Neuronal stem cell (in vitro differentiated cells): Measurements from ENCODE around the gene ZNF732. TPM values are rescaled to one million over a fixed set of nuclear protein-coding genes. Genes with fewer than 3 reads are reported as not detected.

Experiments used
- DNase-seq: peaks from one replicate; pipeline ENCODE4 v3.0.0-alpha.2; 2013; ENCODE audit warnings: low spot score
- H2AFZ ChIP-seq: one replicate; pipeline ENCODE4 v1.6.1; 2013; ENCODE audit warnings: mild to moderate bottlenecking, low read length, inconsistent platforms
- H2AK5ac ChIP-seq: 2 replicates; pipeline ENCODE4 v1.6.1; 2013; ENCODE audit warnings: low read depth, mild to moderate bottlenecking, inconsistent platforms, low read length, moderate library complexity, mixed read lengths
- H2BK120ac ChIP-seq: 2 replicates; pipeline ENCODE4 v1.6.1; 2013; ENCODE audit warnings: low read depth, mild to moderate bottlenecking, inconsistent platforms, low read length, moderate library complexity, mixed read lengths
- H2BK12ac ChIP-seq: one replicate; pipeline ENCODE4 v1.6.1; 2013; ENCODE audit warnings: low read length, inconsistent platforms
- H2BK15ac ChIP-seq: 2 replicates; pipeline ENCODE4 v1.6.1; 2013; ENCODE audit warnings: mild to moderate bottlenecking, low read length, inconsistent platforms, mixed read lengths
- H2BK5ac ChIP-seq: one replicate; pipeline ENCODE4 v1.6.1; 2013; ENCODE audit warnings: inconsistent platforms, mild to moderate bottlenecking, low read length, moderate library complexity
- H3K14ac ChIP-seq: one replicate; pipeline ENCODE4 v1.6.1; 2013; ENCODE audit warnings: low read length, inconsistent platforms
- H3K18ac ChIP-seq: 2 replicates; pipeline ENCODE4 v1.6.1; 2013; ENCODE audit warnings: low read length, inconsistent platforms
- H3K23ac ChIP-seq: 2 replicates; pipeline ENCODE4 v1.6.1; 2013; ENCODE audit warnings: low read depth, mild to moderate bottlenecking, mixed read lengths, low read length, inconsistent platforms; ENCODE audit not compliant: poor library complexity
- H3K27ac ChIP-seq: replicated peaks from 3 replicates; pipeline ENCODE4 v1.5.1; 2013; ENCODE audit warnings: low read length, inconsistent platforms
- H3K27me3 ChIP-seq, 3 experiments: 2 replicates each; pipeline ENCODE4 v1.6.1; 2013; ENCODE audit warnings: low read length in 3 of 3, mild to moderate bottlenecking in 2 of 3, inconsistent platforms in 1 of 3, low read depth in 1 of 3, mixed read lengths in 1 of 3, moderate library complexity in 1 of 3; ENCODE audit not compliant: control insufficient read depth in 3 of 3, insufficient read depth in 3 of 3
- H3K36me3 ChIP-seq, 2 donors: replicated peaks in 1 of 2; 2 replicates each; pipeline ENCODE4 v1.6.1; 2013; ENCODE audit warnings: low read length in 2 of 2; ENCODE audit not compliant: control insufficient read depth in 2 of 2, insufficient read depth in 2 of 2
- H3K4ac ChIP-seq: 2 replicates; pipeline ENCODE4 v1.6.1; 2013; ENCODE audit warnings: inconsistent platforms, mild to moderate bottlenecking, low read length, moderate library complexity
- H3K4me1 ChIP-seq, 2 donors: 1 replicate in 1 of 2; 2 replicates in 1 of 2; pipeline ENCODE4 v1.6.1; 2013; ENCODE audit warnings: low read length in 2 of 2, low read depth in 1 of 2; ENCODE audit not compliant: control insufficient read depth in 2 of 2, insufficient read depth in 1 of 2
- H3K4me2 ChIP-seq: one replicate; pipeline ENCODE4 v1.6.1; 2013; ENCODE audit warnings: mild to moderate bottlenecking, low read length, inconsistent platforms; ENCODE audit not compliant: insufficient read depth, poor library complexity, severe bottlenecking
- H3K4me3 ChIP-seq, 2 donors: 2 replicates each; pipeline ENCODE4 v1.5.1; 2013; ENCODE audit warnings: low read length in 2 of 2, mild to moderate bottlenecking in 2 of 2, inconsistent platforms in 1 of 2, moderate library complexity in 1 of 2
- H3K79me1 ChIP-seq: one replicate; pipeline ENCODE4 v1.6.1; 2013; ENCODE audit warnings: low read depth, mild to moderate bottlenecking, inconsistent platforms, low read length, moderate library complexity
- H3K9ac ChIP-seq: one replicate; pipeline ENCODE4 v1.6.1; 2013; ENCODE audit warnings: mild to moderate bottlenecking, low read depth, low read length, inconsistent platforms; ENCODE audit not compliant: poor library complexity
- H3K9me3 ChIP-seq, 2 donors: replicated peaks in 1 of 2; 2 replicates each; pipeline versions ENCODE3 to v1.6.1; 2013; ENCODE audit warnings: low read length in 2 of 2, mild to moderate bottlenecking in 2 of 2, inconsistent platforms in 1 of 2, low read depth in 1 of 2, mixed read lengths in 1 of 2, moderate library complexity in 1 of 2; ENCODE audit not compliant: control insufficient read depth in 2 of 2, insufficient read depth in 1 of 2
- H4K8ac ChIP-seq: one replicate; pipeline ENCODE4 v1.6.1; 2013; ENCODE audit warnings: low read depth, mild to moderate bottlenecking, inconsistent platforms, low read length, moderate library complexity
- H4K91ac ChIP-seq: one replicate; pipeline ENCODE4 v1.6.1; 2013; ENCODE audit warnings: low read length, low read depth, mild to moderate bottlenecking, inconsistent platforms; ENCODE audit not compliant: poor library complexity
- WGBS, 2 donors: extraction: QIAGEN DNeasy Blood & Tissue Kit; methylation state at CpG; one replicate each; pipeline ENCODE4 v1.1.7; 2013; ENCODE audit warnings: missing lambda C conversion rate in 2 of 2, mixed read lengths in 1 of 2; ENCODE audit not compliant: insufficient read length in 2 of 2, insufficient replicate concordance in 1 of 2; ENCODE audit errors: extremely low coverage in 2 of 2; 5-methylcytosine and 5-hydroxymethylcytosine counted together
- small RNA-seq: library from polyadenylated mRNA; stranded (forward); fragments of <200 nt; extraction: miRNeasy Mini kit (QIAGEN cat#:217004); gene quantifications from one replicate; pipeline ENCODE3, GENCODE V24; 2013; ENCODE audit not compliant: insufficient read depth

ZNF732 gene

GRCh38 chr4:236028-236427, 69.2 kb downstream of the ZNF732 start:
- Histone ChIP-seq H4K8ac (no peak overlapping the region), H3K4me1 (no peaks in the 10 kb centered on the region), H2AK5ac (no peak overlapping the region), H3K9ac (no peak overlapping the region), H3K4me2 (no peak overlapping the region), H3K79me1 (no peaks in the 10 kb centered on the region), H2BK5ac (no peak overlapping the region), H3K4ac (no peak overlapping the region), H3K23ac (no peak overlapping the region), H2BK120ac (no peak overlapping the region), H3K27ac (no peak overlapping the region), H3K36me3 (peaks cover 5 to 9% of the 10 kb centered on the region in 2 donors), H2BK15ac (no peak overlapping the region), H4K91ac (no peak overlapping the region), H2AFZ (no peak overlapping the region), H3K9me3 (peaks cover 9 to 59% of the 10 kb centered on the region in 2 donors), H3K27me3 (no peaks in the 10 kb centered on the region), H3K4me3 (no peak overlapping the region), H2BK12ac (no peak overlapping the region), H3K18ac (no peak overlapping the region), H3K14ac (no peak overlapping the region)
- DNase-seq, result no peak
- no CpG with 5 or more reads among the region's 2 CpGs for WGBS, 2 donors

GRCh38 chr4:234178-234577, 71.1 kb downstream of the ZNF732 start:
- no peak overlapping the region for H4K8ac ChIP-seq
- no peak overlapping the region for H4K91ac ChIP-seq
- no CpG with 5 or more reads among the region's 1 CpG for WGBS, 2 donors
- H2BK5ac ChIP-seq, result no peak overlapping the region
- no peak overlapping the region for H3K23ac ChIP-seq
- no peaks in the 10 kb centered on the region for H3K27me3 ChIP-seq
- no peak overlapping the region for H3K14ac ChIP-seq
- no peak for DNase-seq
- H3K79me1 ChIP-seq, result no peaks in the 10 kb centered on the region
- H3K36me3 ChIP-seq, result peaks cover 5 to 7% of the 10 kb centered on the region in 2 donors
- H3K4me3 ChIP-seq, result no peak overlapping the region
- peaks cover 8 to 64% of the 10 kb centered on the region in 2 donors for H3K9me3 ChIP-seq
- H2BK12ac ChIP-seq, result no peak overlapping the region
- H3K18ac ChIP-seq, result no peak overlapping the region
- no peak overlapping the region for H2AK5ac ChIP-seq
- no peaks in the 10 kb centered on the region for H3K4me1 ChIP-seq
- H3K4me2 ChIP-seq, result no peak overlapping the region
- H2BK120ac ChIP-seq, result no peak overlapping the region
- H2BK15ac ChIP-seq, result no peak overlapping the region
- no peak overlapping the region for H3K9ac ChIP-seq
- H3K27ac ChIP-seq, result no peak overlapping the region
- no peak overlapping the region for H2AFZ ChIP-seq
- H3K4ac ChIP-seq, result no peak overlapping the region

- H3K4me3 ChIP-seq, result no peak overlapping the region
- H3K9ac ChIP-seq, result no peak overlapping the region
- peaks cover 3 to 11% of the 10 kb centered on the region in 2 donors for H3K36me3 ChIP-seq
- no peak overlapping the region for H3K4ac ChIP-seq
- H3K18ac ChIP-seq, result no peak overlapping the region
- no peak overlapping the region for H3K14ac ChIP-seq
- H2BK120ac ChIP-seq, result no peak overlapping the region
- H3K23ac ChIP-seq, result no peak overlapping the region
- H2AFZ ChIP-seq, result no peak overlapping the region
- H2BK5ac ChIP-seq, result no peak overlapping the region
- no CpG with 5 or more reads among the region's 1 CpG for WGBS, 2 donors
- no peak overlapping the region for H2BK12ac ChIP-seq
- no peak for DNase-seq
- H2AK5ac ChIP-seq, result no peak overlapping the region
- H2BK15ac ChIP-seq, result no peak overlapping the region
- H3K27me3 ChIP-seq, result no peaks in the 10 kb centered on the region
- H3K4me2 ChIP-seq, result no peak overlapping the region
- H3K4me1 ChIP-seq, result no peaks in the 10 kb centered on the region
- no peak overlapping the region for H3K27ac ChIP-seq
- no peak overlapping the region for H4K8ac ChIP-seq
- peaks cover 5 to 52% of the 10 kb centered on the region in 2 donors for H3K9me3 ChIP-seq
- no peak overlapping the region for H4K91ac ChIP-seq
- H3K79me1 ChIP-seq, result no peaks in the 10 kb centered on the region
Measured at GRCh38 chr4:223913-224497, 81.3 kb downstream of the ZNF732 start.

Small RNA genes within 50 kb of the gene (small RNA-seq; reads per million reads assigned to genes)
- gene AC079140.2 (not detected), gene MIR571 (not detected)
